OCI-LY7 (cell line): Measurements from ENCODE around the gene ZNF799.
"Not testable (repeated sequence)": the region's sequence is repeated elsewhere in the genome, so short reads cannot be mapped to it uniquely, and the experiment has no call there.

Experiments used
- EZH2phosphoT487 ChIP-seq: fragments of 200-600 bp; sonication (generic); IDR thresholded peaks from 2 replicates; pipeline ENCODE4 v1.6.1; 2018; ENCODE audit warnings: low read depth, borderline replicate concordance, mild to moderate bottlenecking, mixed run types, antibody characterized with exemption, low read length, moderate library complexity, mixed read lengths
- TF ChIP-seq, protein P1 (sequence below): fragments of 200-600 bp; sonication (generic); conservative IDR thresholded peaks from 2 replicates; pipeline ENCODE4 v1.5.1; 2014; ENCODE audit warnings: mild to moderate bottlenecking, antibody characterized with exemption, low read length, moderate library complexity, mixed read lengths

- TF ChIP-seq, protein P1, sequence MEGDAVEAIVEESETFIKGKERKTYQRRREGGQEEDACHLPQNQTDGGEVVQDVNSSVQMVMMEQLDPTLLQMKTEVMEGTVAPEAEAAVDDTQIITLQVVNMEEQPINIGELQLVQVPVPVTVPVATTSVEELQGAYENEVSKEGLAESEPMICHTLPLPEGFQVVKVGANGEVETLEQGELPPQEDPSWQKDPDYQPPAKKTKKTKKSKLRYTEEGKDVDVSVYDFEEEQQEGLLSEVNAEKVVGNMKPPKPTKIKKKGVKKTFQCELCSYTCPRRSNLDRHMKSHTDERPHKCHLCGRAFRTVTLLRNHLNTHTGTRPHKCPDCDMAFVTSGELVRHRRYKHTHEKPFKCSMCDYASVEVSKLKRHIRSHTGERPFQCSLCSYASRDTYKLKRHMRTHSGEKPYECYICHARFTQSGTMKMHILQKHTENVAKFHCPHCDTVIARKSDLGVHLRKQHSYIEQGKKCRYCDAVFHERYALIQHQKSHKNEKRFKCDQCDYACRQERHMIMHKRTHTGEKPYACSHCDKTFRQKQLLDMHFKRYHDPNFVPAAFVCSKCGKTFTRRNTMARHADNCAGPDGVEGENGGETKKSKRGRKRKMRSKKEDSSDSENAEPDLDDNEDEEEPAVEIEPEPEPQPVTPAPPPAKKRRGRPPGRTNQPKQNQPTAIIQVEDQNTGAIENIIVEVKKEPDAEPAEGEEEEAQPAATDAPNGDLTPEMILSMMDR = not testable (repeated sequence)
- TF ChIP-seq EZH2phosphoT487 = not testable (repeated sequence)
Measured at GRCh38 chr19:12399901-12400632, 1.0 kb downstream of the ZNF799 start.
